HepG2 (cell line): ENCODE measurements around the gene ADAMTS18. TPM values are rescaled to one million over a fixed set of nuclear protein-coding genes. Genes with fewer than 3 reads are reported as not detected.

Experiments used
- CHD2 ChIP-seq: IDR thresholded peaks from 2 replicates; pipeline ENCODE4 v1.6.1; 2011; ENCODE audit warnings: low read depth, low read length, improper control_type of control experiment
- DBP ChIP-seq: sonication (generic); formaldehyde crosslinking; IDR thresholded peaks from 2 replicates; pipeline ENCODE4 v1.4.0; 2020; ENCODE audit warnings: missing genetic modification reagents; ENCODE audit errors: not compliant biosample characterization
- FOSL1 ChIP-seq: sonication (generic); formaldehyde crosslinking; IDR thresholded peaks from 2 replicates; pipeline ENCODE4 v1.9.0; 2021; ENCODE audit warnings: missing genetic modification reagents, borderline replicate concordance
- HOXA3 ChIP-seq: sonication (generic); formaldehyde crosslinking; IDR thresholded peaks from 2 replicates; pipeline ENCODE4 v1.5.0; 2020; ENCODE audit warnings: missing genetic modification reagents
- IRF2 ChIP-seq: IDR thresholded peaks from 2 replicates; pipeline ENCODE4 v1.6.1; 2018; ENCODE audit warnings: missing genetic modification reagents, missing compliant biosample characterization
- KAT2B ChIP-seq: fragments of 150-350 bp; IDR thresholded peaks from 2 replicates; pipeline ENCODE4 v1.6.1; 2014; ENCODE audit warnings: low read depth, low read length, borderline replicate concordance
- KLF12 ChIP-seq: sonication (generic); formaldehyde crosslinking; IDR thresholded peaks from 2 replicates; pipeline ENCODE4 v1.4.0; 2020; ENCODE audit warnings: missing genetic modification reagents, borderline replicate concordance
- KLF15 ChIP-seq: sonication (generic); formaldehyde crosslinking; IDR thresholded peaks from 2 replicates; pipeline ENCODE4 v1.8.1; 2023; ENCODE audit warnings: borderline replicate concordance, mild to moderate bottlenecking, inconsistent platforms, missing genetic modification reagents, mixed read lengths
- MIER3 ChIP-seq: IDR thresholded peaks from 2 replicates; pipeline ENCODE4 v1.6.1; 2016; ENCODE audit warnings: missing compliant biosample characterization, borderline replicate concordance
- NCOA2 ChIP-seq: sonication (generic); formaldehyde crosslinking; IDR thresholded peaks from 2 replicates; pipeline ENCODE4 v1.8.0; 2022; ENCODE audit warnings: inconsistent platforms
- PAX8 ChIP-seq: sonication (generic); formaldehyde crosslinking; IDR thresholded peaks from 2 replicates; pipeline ENCODE4 v1.8.0; 2022; ENCODE audit warnings: mild to moderate bottlenecking, missing genetic modification reagents, borderline replicate concordance
- PCBP2 ChIP-seq: fragments of 200-400 bp; formaldehyde crosslinking; optimal IDR thresholded peaks from 2 replicates; pipeline ENCODE3; 2018; ENCODE audit warnings: low read length, low read depth; ENCODE audit not compliant: poor library complexity, severe bottlenecking
- POLR2AphosphoS2 ChIP-seq: IDR thresholded peaks from 2 replicates; pipeline ENCODE4 v1.6.1; 2011; ENCODE audit warnings: low read depth, low read length, improper control_type of control experiment
- POLR2AphosphoS5 ChIP-seq: IDR thresholded peaks from 2 replicates; pipeline ENCODE4 v1.6.1; 2012; ENCODE audit warnings: low read depth, low read length
- REL ChIP-seq: sonication (generic); formaldehyde crosslinking; conservative IDR thresholded peaks from 2 replicates; pipeline ENCODE4 v1.8.0; 2022; ENCODE audit warnings: mild to moderate bottlenecking, missing genetic modification reagents, moderate library complexity
- SIN3B ChIP-seq: fragments of 150-350 bp; IDR thresholded peaks from 2 replicates; pipeline ENCODE4 v1.6.1; 2014; ENCODE audit warnings: low read length
- SIX4 ChIP-seq: sonication (generic); formaldehyde crosslinking; IDR thresholded peaks from 2 replicates; pipeline ENCODE4 v1.4.0; 2020; ENCODE audit warnings: missing genetic modification reagents
- SMC3 ChIP-seq: IDR thresholded peaks from 2 replicates; pipeline ENCODE4 v1.6.1; 2011; ENCODE audit warnings: low read length, improper control_type of control experiment
- SMYD3 ChIP-seq: sonication (generic); formaldehyde crosslinking; IDR thresholded peaks from 2 replicates; pipeline ENCODE4 v1.8.1; 2023; ENCODE audit warnings: mild to moderate bottlenecking, missing genetic modification reagents
- TERF1 ChIP-seq: sonication (generic); formaldehyde crosslinking; IDR thresholded peaks from 2 replicates; pipeline ENCODE4 v1.8.0; 2022; ENCODE audit warnings: mild to moderate bottlenecking, missing genetic modification reagents, moderate library complexity
- THAP7 ChIP-seq: sonication (generic); formaldehyde crosslinking; IDR thresholded peaks from 2 replicates; pipeline ENCODE4 v1.8.1; 2023; ENCODE audit warnings: mild to moderate bottlenecking, missing genetic modification reagents
- TSC22D2 ChIP-seq: sonication (generic); formaldehyde crosslinking; IDR thresholded peaks from 2 replicates; pipeline ENCODE4 v1.5.1; 2020; ENCODE audit warnings: missing genetic modification reagents, mild to moderate bottlenecking, borderline replicate concordance
- YEATS2 ChIP-seq: sonication (generic); formaldehyde crosslinking; IDR thresholded peaks from 2 replicates; pipeline ENCODE4 v1.4.0; 2020; ENCODE audit warnings: missing genetic modification reagents, borderline replicate concordance
- ZMAT5 ChIP-seq: sonication (generic); formaldehyde crosslinking; IDR thresholded peaks from 2 replicates; pipeline ENCODE4 v1.5.0; 2020; ENCODE audit warnings: mild to moderate bottlenecking, low read depth, missing genetic modification reagents, borderline replicate concordance
- ZNF30 ChIP-seq: sonication (generic); formaldehyde crosslinking; IDR thresholded peaks from 2 replicates; pipeline ENCODE4 v1.5.0; 2020; ENCODE audit warnings: mild to moderate bottlenecking, missing genetic modification reagents
- ZNF44 ChIP-seq: sonication (generic); formaldehyde crosslinking; IDR thresholded peaks from 2 replicates; pipeline ENCODE4 v1.5.1; 2020; ENCODE audit warnings: mild to moderate bottlenecking, missing genetic modification reagents
- ZNF501 ChIP-seq: sonication (generic); formaldehyde crosslinking; IDR thresholded peaks from 2 replicates; pipeline ENCODE4 v1.5.1; 2020; ENCODE audit warnings: mild to moderate bottlenecking, moderate library complexity, missing genetic modification reagents
- ZNF558 ChIP-seq: sonication (generic); formaldehyde crosslinking; IDR thresholded peaks from 2 replicates; pipeline ENCODE4 v1.9.0; 2022; ENCODE audit warnings: mild to moderate bottlenecking, missing genetic modification reagents, borderline replicate concordance
- ZNF674 ChIP-seq: sonication (generic); formaldehyde crosslinking; IDR thresholded peaks from 2 replicates; pipeline ENCODE4 v1.5.0; 2020; ENCODE audit warnings: low read depth, mild to moderate bottlenecking, missing genetic modification reagents
- ZNF879 ChIP-seq: sonication (generic); formaldehyde crosslinking; IDR thresholded peaks from 2 replicates; pipeline ENCODE4 v1.8.1; 2023; ENCODE audit warnings: missing genetic modification reagents
- ZZZ3 ChIP-seq: sonication (generic); formaldehyde crosslinking; IDR thresholded peaks from 2 replicates; pipeline ENCODE4 v1.4.0; 2020; ENCODE audit warnings: missing genetic modification reagents, mild to moderate bottlenecking, borderline replicate concordance
- polyA plus RNA-seq, 8 experiments: library from polyadenylated mRNA; depleted of rRNA in 3 of 8; stranded (reverse) in 7 of 8; unstranded in 1 of 8; fragments of >200 nt; fragmentation: Illumina TruSeq in 4 of 8; extraction: Trizol in 4 of 8; gene quantifications; 2 replicates each; pipeline versions ENCODE4 v1.2.1 to v1.2.3, GENCODE V29; 2011 to 2016; ENCODE audit warnings: low read depth in 4 of 8, missing spikeins in 1 of 8, mixed read lengths in 1 of 8; ENCODE audit not compliant: insufficient read depth in 1 of 8
- total RNA-seq, 5 experiments: library from RNA; depleted of rRNA; stranded (reverse); fragments of >200 nt; fragmentation: Illumina TruSeq; extraction: Trizol; gene quantifications; 2 replicates each; pipeline ENCODE4 v1.2.3, GENCODE V29; 2016; ENCODE audit warnings: low read depth in 1 of 5

Gene ADAMTS18
- total and polyA plus RNA-seq, 2 of the 13 experiments (the other 11 are each of a cell fraction or from before 2014, with no cell fraction given) = 0.01 TPM; not detected in 1

GRCh38 chr16:77236063-77236511, 198.7 kb downstream of the ADAMTS18 start (continued):
- TF ChIP-seq ZNF30 = no peak
- peak; percentile 73 for TF ChIP-seq HOXA3
- no peak for TF ChIP-seq TERF1
- no peak for TF ChIP-seq PAX8 (CRISPR knock-in tag)
- TF ChIP-seq NCOA2 (CRISPR knock-in tag) = no peak
- TF ChIP-seq REL = no peak
- TF ChIP-seq PCBP2 = no peak
- TF ChIP-seq KAT2B = no peak
- TF ChIP-seq ZMAT5 (CRISPR knock-in tag) = no peak
- TF ChIP-seq YEATS2 = peak; percentile 47; the same call in 1 of the 2 replicates
- TF ChIP-seq DBP (CRISPR knock-in tag) = no peak
- TF ChIP-seq THAP7 (CRISPR knock-in tag) = no peak
- no peak for TF ChIP-seq ZNF558 (CRISPR knock-in tag)
- TF ChIP-seq ZNF44 = 0 out of 2 replicates have a peak, but pooled peaks have one; percentile 56
- peak; percentile 21; the same call in 1 of the 2 replicates for TF ChIP-seq KLF12 (CRISPR knock-in tag)
- TF ChIP-seq SMYD3 (CRISPR knock-in tag) = no peak
- no peak for TF ChIP-seq SIX4
- no peak for TF ChIP-seq FOSL1 (CRISPR knock-in tag)
- peak; percentile 83; the same call in 1 of the 2 replicates for TF ChIP-seq MIER3 (CRISPR knock-in tag)
- TF ChIP-seq SIN3B = no peak
- TF ChIP-seq TSC22D2 (CRISPR knock-in tag) = peak; percentile 75; the same call in 1 of the 2 replicates
- no peak for TF ChIP-seq POLR2AphosphoS2
- TF ChIP-seq ZZZ3 (CRISPR knock-in tag) = no peak
- no peak for TF ChIP-seq KLF15 (CRISPR knock-in tag)
- TF ChIP-seq IRF2 = peak; percentile 93
- TF ChIP-seq ZNF674 = no peak
- TF ChIP-seq POLR2AphosphoS5 = no peak
- TF ChIP-seq ZNF879 (CRISPR knock-in tag) = no peak
- 0 out of 2 replicates have a peak, but pooled peaks have one; percentile 20 for TF ChIP-seq CHD2
- peak; percentile 100 for TF ChIP-seq SMC3
- TF ChIP-seq ZNF501 (CRISPR knock-in tag) = peak; percentile 97
